Psoas muscle (tissue), 8 donors: Measurements from ENCODE around the gene LPA. TPM values are rescaled to one million over a fixed set of nuclear protein-coding genes. Genes with fewer than 3 reads are reported as not detected.

Experiments used
- ATAC-seq, 4 donors: fragments of 200-7000 bp; cut with Tn5 transposase; one replicate each; pipeline ENCODE4 v1.9.1; 2020; ENCODE audit warnings: moderate library complexity in 3 of 4, mild to moderate bottlenecking in 2 of 4
- DNase-seq, 2 donors: peaks; one replicate each; pipeline ENCODE4 v3.0.0-alpha.2; 2020
- H3K27ac ChIP-seq: fragments of 200-600 bp; one replicate; pipeline ENCODE4 v1.8.0; 2022
- H3K27me3 ChIP-seq, 3 donors: fragments of 200-600 bp in 1 of 3; one replicate each; pipeline versions ENCODE4 v1.6.1 to v1.8.0; 2013 to 2022; ENCODE audit warnings: low read length in 2 of 3, mild to moderate bottlenecking in 2 of 3, moderate library complexity in 1 of 3; ENCODE audit not compliant: insufficient read depth in 3 of 3
- H3K36me3 ChIP-seq, 2 donors: fragments of 200-600 bp in 1 of 2; one replicate each; pipeline versions ENCODE4 v1.6.1 to v1.8.0; 2013 to 2022; ENCODE audit warnings: low read depth in 1 of 2, mild to moderate bottlenecking in 1 of 2, moderate library complexity in 1 of 2; ENCODE audit not compliant: insufficient read depth in 1 of 2
- H3K4me1 ChIP-seq: fragments of 200-600 bp; one replicate; pipeline ENCODE4 v1.8.0; 2022
- H3K4me3 ChIP-seq: fragments of 200-600 bp; one replicate; pipeline ENCODE4 v1.8.0; 2022; ENCODE audit warnings: mild to moderate bottlenecking
- H3K9me3 ChIP-seq: fragments of 200-600 bp; one replicate; pipeline ENCODE4 v1.8.0; 2022
- CTCF ChIP-seq: fragments of 200-600 bp; IDR thresholded peaks from one replicate; pipeline ENCODE4 v1.8.0; 2022; ENCODE audit warnings: antibody characterized with exemption
- WGBS, 3 donors: extraction: QIAGEN DNeasy Blood & Tissue Kit; methylation state at CpG; one replicate each; pipeline versions ENCODE4 v1.1.6 to v1.1.7; 2013; 5-methylcytosine and 5-hydroxymethylcytosine counted together
- intact Hi-C, 2 donors: fragments of 100-400 bp; cut with DNase I; formaldehyde crosslinking; loops; one replicate each; pipeline versions ENCODE4 v1.11.0 to v1.14.2; 2022
- polyA plus RNA-seq, 3 donors: library from polyadenylated mRNA; stranded (reverse); fragments of 200-250 nt; gene quantifications; one replicate each; pipeline ENCODE4 v1.2.3, GENCODE V29; 2013
- total RNA-seq, 4 donors: library from RNA; stranded (reverse); fragmentation: NEBNext Ultra II Directional in 2 of 4; extraction: Animal tissue kit (Norgen Biotek cat#: 25700) in 2 of 4; gene quantifications; one replicate each; pipeline versions ENCODE4 v1.2.1 to v1.2.4, GENCODE V29; 2021 to 2023
- donor health status: healthy with polysubstance abuse.
- donor health status: DM: no; HTN: no; CAD: no; lungs with moderate emphysema.
- donor health status: Bipolar disorder and iron deficiency.
- donor health status: healthy.
- donor health status: DM: yes; HTN: yes; CAD: no.
- donor health status: DM: no; HTN: no; CAD: no.
- donor health status: DM: no; HTN: no; CAD: no.
- donor health status: DM: yes; HTN: yes; CAD: no.

LPA gene
- total and polyA plus RNA-seq, 7 donors = 0.17 TPM; not detected in 6

- H3K9me3 ChIP-seq = no peaks in the 10 kb centered on the region
- intact Hi-C loops = no loop called here
- H3K27ac ChIP-seq = no peak overlapping the region
- no peak for TF ChIP-seq CTCF
- WGBS, 3 donors = 35% methylated on average over 9 of the region's 9 CpGs
- H3K4me3 ChIP-seq = no peak overlapping the region
- no peak for DNase-seq
- H3K4me1 ChIP-seq = no peaks in the 10 kb centered on the region
- H3K36me3 ChIP-seq = no peaks in the 10 kb centered on the region
- no peaks in the 10 kb centered on the region for H3K27me3 ChIP-seq
- ATAC-seq = no peak
Observed at GRCh38 chr6:160667639-160668481, 3.8 kb upstream of the LPA start.

DNA sequence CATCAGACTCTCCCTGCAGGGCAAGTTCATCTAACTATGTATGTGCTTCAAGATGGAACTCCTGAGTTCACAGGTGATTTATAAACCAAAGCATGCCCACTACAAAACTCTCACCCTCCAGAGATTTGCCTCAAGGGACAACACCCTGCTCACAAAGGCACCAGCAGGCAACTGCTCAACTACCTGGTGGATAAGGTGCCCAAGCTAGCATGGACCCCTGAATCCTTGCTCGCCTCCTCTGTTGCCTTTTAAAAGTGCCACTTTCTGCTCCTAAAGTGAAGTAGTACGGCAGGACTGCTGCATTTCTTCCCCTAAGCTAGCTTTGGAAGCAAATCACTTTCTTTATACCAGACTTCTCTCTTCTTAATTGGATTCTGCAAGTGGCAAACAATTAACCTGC, 1.2 kb downstream of the LPA start:
- Histone ChIP-seq H3K4me1 (no peaks in the 10 kb centered on the region), H3K36me3 (no peaks in the 10 kb centered on the region), H3K27ac (no peak overlapping the region), H3K27me3 (no peaks in the 10 kb centered on the region), H3K9me3 (no peaks in the 10 kb centered on the region), H3K4me3 (no peak overlapping the region)
- no peak for TF ChIP-seq CTCF
- ATAC-seq = no peak
- WGBS, 3 donors = 69 to 71% (median 71%) methylated on average over 2 of the region's 2 CpGs
- no peak for DNase-seq
- intact Hi-C loops = no loop called here

- Histone ChIP-seq H3K4me1 (no peaks in the 10 kb centered on the region), H3K9me3 (no peaks in the 10 kb centered on the region), H3K4me3 (no peak overlapping the region), H3K27ac (no peak overlapping the region), H3K27me3 (no peaks in the 10 kb centered on the region), H3K36me3 (no peaks in the 10 kb centered on the region)
- DNase-seq = no peak
- no peak for TF ChIP-seq CTCF
- no peak for ATAC-seq
- WGBS, 3 donors = 32 to 40% (median 39%) methylated on average over 3 of the region's 3 CpGs
- intact Hi-C loops = no loop called here
Observed at GRCh38 chr6:160662429-160662828, 1.6 kb downstream of the LPA start.

DNA sequence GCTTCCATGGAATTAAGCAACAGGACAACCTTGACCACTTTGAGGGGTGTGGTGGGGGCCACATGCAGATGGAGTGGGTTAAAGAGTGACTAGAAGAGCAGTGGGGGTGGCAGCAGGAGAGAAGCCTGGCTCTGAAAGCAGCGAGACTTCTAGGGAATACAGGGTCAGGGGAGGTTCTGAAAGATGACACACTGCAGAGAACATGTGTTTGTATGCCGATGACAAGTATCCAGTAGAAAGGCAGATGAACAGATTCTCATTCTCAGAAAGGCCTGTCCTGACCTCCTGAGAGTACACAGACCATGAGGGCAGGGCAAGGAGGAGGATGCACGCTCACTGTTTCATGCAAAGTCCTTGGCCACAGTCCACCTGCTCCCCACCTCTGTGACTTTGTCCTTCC, 2.9 kb downstream of the LPA start:
- ATAC-seq = no peak
- intact Hi-C loops = no loop called here
- no peak overlapping the region for H3K4me3 ChIP-seq
- 26 to 51% (median 35%) methylated on average over 3 of the region's 3 CpGs for WGBS, 3 donors
- no peak for DNase-seq
- no peak for TF ChIP-seq CTCF
- no peaks in the 10 kb centered on the region for H3K36me3 ChIP-seq
- H3K9me3 ChIP-seq = no peaks in the 10 kb centered on the region
- H3K4me1 ChIP-seq = no peaks in the 10 kb centered on the region
- no peaks in the 10 kb centered on the region for H3K27me3 ChIP-seq
- no peak overlapping the region for H3K27ac ChIP-seq

- H3K36me3 ChIP-seq = no peaks in the 10 kb centered on the region
- H3K4me3 ChIP-seq = no peak overlapping the region
- H3K27ac ChIP-seq = no peak overlapping the region
- H3K27me3 ChIP-seq = no peaks in the 10 kb centered on the region
- ATAC-seq (no peak), DNase-seq (no peak)
- H3K9me3 ChIP-seq = no peaks in the 10 kb centered on the region
- intact Hi-C loops = no loop called here
- no peaks in the 10 kb centered on the region for H3K4me1 ChIP-seq
- TF ChIP-seq CTCF = no peak
- 83 to 86% (median 85%) methylated on average over 6 of the region's 6 CpGs for WGBS, 3 donors
Observed at GRCh38 chr6:160659562-160659961, 4.5 kb downstream of the LPA start.
